ENCODE measurements around the gene BCL2.

Gene BCL2

DNA sequence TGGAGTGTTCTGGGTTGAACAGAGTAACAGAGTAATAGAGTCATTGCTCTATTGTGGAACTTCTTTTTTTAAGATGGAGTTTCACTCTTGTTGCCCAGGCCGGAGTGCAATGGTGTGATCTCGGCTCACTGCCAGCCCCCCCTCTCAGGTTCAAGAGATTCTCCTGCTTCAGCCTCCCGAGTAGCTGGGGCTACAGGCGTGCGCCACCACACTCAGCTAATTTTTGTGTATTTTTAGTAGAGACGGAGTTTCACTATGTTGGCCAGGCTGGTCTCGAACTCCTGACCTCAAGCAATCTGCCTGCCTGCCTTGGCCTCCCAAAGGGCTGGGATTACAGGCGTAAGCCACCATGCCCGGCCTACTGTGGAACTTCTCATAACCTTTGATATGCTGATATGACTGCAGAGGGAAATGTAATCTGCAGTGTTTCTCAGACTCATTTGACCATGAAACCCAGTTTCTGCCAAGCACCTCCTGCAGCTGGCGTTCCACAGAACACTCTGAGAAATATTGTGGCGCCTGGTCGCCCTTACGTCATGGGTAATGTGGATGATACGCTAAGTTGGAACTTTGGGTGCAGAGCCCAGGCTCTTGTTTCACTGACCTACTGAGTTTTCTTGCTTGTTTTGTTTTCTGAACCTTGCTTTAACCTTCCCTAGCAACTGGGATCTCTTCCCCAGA, 213.8 kb downstream of the BCL2 start:
- no peak for DNase-seq

- DNase-seq: no peak
Measured at GRCh38 chr18:63104868-63105267, 214.7 kb downstream of the BCL2 start.

- no peak for DNase-seq
Measured at GRCh38 chr18:63102941-63103744, 216.4 kb downstream of the BCL2 start.

GRCh38 chr18:63100630-63101055, 218.9 kb downstream of the BCL2 start:
- DNase-seq: no peak

DNA sequence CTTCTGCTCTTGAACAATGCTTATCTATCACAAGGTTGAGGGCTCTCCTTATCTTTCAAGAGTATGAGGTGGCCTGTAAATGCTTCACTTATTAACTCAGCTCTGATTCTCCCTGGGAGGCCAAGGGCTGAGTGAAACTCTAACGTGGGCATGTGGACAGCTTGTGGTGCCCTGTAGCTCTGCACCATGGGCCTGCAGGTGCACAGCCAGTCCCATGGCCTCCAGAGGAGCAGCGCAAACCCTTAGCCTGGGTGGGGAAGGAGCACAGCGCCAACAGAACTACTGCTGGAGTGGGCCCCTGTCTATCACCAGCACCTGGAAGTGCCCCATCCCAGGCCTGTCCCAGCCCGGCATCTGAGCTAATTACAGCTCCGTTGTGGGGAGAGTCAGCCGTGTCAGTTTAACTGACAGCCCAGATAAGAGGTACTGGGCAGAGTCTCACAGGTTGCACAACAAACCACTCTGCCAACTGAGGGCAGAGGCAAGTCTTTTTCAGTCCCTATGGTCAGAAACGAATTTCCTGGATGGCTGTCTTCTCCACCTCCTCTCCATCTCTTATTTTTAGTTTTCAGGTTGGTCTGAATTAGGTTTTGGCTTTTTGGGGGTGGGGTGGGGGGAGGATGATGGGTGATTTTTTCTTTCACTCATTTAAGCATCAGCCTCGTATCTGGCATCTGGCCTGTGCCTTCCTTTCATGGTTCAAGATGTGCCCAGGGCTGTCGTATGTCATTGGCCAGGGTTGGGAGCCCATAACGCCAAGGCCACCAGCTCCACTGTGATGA, 219.5 kb downstream of the BCL2 start:
- DNase-seq: no peak

- DNase-seq: no peak
Measured at GRCh38 chr18:63099091-63099840, 220.3 kb downstream of the BCL2 start.

GRCh38 chr18:63098018-63098981, 221.3 kb downstream of the BCL2 start:
- no peak for DNase-seq

DNA sequence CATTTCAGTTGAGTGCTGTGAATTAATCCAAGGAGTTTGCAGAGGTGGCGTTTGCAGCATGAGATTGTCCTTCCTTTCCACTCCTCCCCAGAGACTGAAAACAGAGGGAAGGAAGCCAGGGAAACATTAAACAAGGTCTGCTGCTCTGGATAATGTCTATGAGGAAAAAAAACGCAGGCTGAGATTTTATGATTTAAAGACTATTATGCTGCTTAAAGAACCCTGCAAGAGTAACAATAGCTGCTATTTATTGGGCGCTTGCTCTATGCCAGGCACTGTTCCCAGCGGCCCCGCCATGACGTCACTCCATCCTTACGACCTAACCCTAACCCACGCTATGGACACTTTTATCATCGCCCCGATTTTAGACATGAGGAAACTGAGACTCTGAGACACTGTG, 222.4 kb downstream of the BCL2 start:
- no peak for DNase-seq

DNA sequence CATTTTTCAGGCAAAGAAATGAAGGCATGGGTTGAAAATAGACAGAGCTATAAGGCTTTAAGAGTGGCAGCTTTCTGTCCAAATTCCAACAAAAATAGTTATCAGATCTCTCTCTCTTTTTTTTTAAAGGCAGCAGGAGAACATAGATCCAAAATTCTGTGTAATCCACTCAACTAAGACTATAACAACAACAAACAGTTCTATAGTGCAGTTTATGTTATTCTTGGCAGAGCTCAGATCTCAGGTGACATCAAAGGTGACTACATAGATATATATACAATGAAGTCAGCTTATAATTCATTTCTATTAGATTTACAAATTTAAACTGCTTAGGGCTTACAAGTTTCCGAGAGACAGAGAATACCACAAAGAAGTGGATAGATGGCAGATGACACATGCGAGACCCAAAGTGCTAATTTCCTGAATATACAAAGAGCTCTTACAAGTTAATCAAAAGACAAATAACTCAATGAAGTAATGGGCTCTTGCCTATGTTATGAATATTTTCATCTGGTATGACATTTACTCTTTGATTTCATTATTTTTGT, 223.2 kb downstream of the BCL2 start:
- DNase-seq: no peak

DNA sequence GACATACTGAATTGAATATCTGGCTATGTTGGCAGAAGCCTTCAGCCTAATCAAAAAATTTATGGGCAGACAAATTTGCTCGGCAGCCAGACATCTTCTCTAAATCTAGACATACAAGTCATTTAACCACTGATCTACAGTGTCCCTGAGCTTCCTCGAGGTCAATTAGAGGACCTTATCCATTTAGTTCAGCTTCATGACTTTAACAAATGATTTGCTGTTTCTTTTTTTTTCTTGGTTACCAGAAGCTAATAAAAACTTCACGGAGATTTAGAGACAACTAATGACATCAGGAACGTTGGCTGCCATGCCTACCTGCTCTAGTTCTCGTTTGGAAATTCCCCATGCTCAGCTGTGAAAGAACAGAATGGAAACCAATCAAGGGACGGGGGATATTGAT, 223.8 kb downstream of the BCL2 start:
- no peak for DNase-seq

DNA sequence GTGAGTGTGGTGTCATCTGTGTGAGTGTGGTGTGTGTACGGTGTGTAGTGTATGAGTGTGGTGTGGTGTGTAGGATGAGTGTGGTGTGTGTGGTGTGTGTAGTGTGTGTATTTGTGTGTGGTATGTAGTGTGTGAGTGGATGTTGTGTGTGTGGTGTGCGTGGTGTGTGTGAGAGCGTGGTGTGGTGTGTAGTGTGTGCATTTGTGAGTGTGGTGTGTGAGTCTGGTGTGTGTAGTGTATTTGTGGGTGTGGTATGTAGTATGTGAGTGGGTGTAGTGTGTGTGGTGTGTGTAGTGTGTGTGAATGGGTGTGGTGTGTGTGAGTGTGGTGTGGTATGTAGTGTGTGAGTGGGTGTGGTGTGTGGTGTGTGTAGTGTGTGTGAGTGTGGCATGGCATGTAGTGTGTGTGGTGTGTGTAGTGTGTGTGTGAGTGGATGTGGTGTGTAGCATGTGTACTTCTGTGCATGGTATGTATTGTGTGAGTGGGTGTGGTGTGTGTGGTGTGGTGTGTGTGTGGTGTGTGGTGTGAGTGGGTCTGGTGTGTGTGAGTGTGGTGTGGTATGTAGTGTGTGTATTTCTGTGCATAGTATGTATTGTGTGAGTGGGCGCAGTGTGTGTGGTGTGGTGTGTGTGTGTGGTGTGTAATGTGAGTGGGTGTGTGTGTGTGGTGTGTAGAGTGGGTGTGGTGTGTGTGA, 227.8 kb downstream of the BCL2 start:
- no peak for DNase-seq

DNA sequence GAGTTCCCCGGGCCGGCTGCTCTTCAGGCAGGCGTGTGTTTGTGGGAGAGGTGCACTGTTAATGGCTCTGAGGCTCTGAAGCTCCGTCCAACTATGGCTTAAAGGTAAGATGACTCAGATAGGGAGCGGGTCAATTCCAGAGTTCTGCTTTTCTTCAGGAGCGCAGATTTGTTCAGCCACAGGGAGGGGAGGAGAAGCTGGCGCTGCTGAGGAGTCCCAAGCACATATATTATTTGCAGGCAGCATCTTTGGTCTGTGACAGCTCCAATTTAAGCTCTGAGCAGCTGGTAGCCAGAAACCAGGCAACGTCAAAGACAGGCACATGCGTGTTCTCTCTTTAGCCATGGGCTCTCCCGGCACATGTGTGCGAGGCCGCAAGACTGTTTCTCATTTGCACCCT, 229.2 kb downstream of the BCL2 start:
- no peak for DNase-seq

DNA sequence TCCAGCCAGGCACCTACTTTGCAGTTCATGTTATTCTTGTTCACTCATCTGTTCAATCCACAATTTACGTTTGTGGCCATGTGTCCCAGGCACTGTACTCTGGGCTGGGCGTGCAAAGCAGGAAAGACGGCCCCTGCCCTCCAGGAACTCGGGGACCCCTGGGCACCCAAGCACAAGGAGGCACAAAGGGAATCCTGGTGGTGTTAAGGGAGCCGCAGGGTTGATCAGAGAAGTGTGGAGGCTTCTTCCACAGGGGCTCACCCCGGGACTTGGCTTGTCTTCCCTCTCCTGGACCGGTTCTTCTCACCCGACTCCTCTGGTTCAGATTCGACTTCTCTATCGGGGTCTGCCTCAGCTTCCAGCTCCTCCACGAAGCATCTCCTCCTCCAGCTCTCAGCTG, 230.5 kb downstream of the BCL2 start:
- DNase-seq: no peak

GRCh38 chr18:63088262-63088661, 231.3 kb downstream of the BCL2 start:
- no peak for DNase-seq

GRCh38 chr18:63087421-63088230, 231.9 kb downstream of the BCL2 start:
- no peak for DNase-seq

DNA sequence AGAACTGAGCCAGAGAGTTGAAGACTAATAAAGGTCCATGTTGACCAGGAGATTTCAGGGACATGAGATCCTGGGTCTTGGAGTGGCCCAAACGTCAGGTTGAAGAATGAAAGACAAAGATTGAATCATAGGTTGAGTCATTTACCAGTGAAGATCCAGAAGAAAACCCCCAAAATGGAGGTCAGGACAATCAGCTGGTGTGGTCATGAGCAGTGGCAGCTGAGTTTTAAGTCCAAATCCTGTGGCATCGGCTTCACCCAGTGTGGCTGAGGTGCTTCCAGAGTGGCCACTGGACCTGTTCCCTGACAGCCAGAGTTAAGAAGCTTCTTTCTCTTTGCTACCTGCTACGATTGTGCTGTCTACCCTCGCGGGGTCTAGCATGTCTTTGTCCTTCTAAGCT, 234.0 kb downstream of the BCL2 start:
- DNase-seq: no peak

- no peak for DNase-seq
Measured at GRCh38 chr18:63084219-63084618, 235.3 kb downstream of the BCL2 start.

DNA sequence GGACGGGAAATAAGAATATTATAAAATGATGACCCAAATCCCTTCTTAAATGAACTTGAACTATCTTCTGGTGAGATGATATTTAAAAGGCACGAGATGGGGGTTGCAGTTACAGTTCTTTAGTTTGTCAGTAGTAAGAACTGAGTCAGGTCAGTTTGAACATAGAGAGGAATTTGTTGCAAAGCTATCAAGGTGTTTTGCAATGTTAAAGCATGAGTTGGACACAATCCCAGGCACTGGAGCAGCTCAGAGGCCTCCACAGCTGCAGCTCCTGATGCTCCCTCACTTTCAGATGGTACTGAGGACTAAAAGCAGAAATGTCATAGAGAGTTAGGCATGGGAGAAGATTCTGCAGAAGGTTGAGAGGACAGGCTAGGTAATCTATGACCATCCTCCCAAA, 236.0 kb downstream of the BCL2 start:
- no peak for DNase-seq

DNA sequence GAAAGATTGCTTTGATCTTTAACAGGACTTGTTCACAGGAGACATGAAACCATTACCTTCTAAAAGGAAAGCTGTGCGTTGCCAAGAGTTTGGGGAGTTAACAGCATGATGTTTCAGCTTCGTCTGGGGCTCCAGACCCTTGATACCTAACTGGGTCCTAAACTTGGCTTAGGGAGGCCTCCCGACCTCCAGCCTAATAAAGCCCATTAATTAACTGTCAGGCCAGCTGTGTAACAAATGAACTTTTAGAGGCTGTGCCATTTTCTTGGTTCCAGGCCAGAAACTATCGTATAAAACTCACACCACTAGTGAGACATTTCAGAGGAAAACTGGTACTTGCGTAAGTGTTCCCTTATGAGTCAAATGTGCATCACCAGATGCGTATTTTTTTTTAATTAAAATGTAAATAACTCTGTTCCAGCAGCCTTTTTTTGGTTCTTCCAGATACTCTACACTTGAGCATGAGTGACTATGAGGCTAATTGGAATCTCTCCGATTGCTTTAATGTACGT, 236.5 kb downstream of the BCL2 start:
- peak; percentile 12 to 22 for DNase-seq
